KMS-11 (cell line): ENCODE measurements around the gene NAT9.
A peak's percentile ranks its signal among the peaks of the same experiment; 100 is the strongest.

Experiments
- H2AFZ ChIP-seq: fragments of 200-600 bp; sonication (generic); 2 replicates; pipeline ENCODE4 v1.6.1; 2016; ENCODE audit warnings: antibody characterized with exemption, mixed run types, low read depth
- H3K27ac ChIP-seq: fragments of 200-600 bp; sonication (generic); 2 replicates; pipeline ENCODE4 v1.6.1; 2016; ENCODE audit warnings: mild to moderate bottlenecking, mixed run types
- H3K27me3 ChIP-seq: fragments of 200-600 bp; sonication (generic); 2 replicates; pipeline ENCODE4 v1.6.1; 2017; ENCODE audit warnings: mild to moderate bottlenecking, low read depth, mixed run types, moderate library complexity; ENCODE audit not compliant: insufficient read depth
- H3K36me3 ChIP-seq: fragments of 200-600 bp; sonication (generic); 2 replicates; pipeline ENCODE4 v1.6.1; 2017; ENCODE audit warnings: mild to moderate bottlenecking, mixed run types; ENCODE audit not compliant: insufficient read depth
- H3K4me1 ChIP-seq: fragments of 200-600 bp; sonication (generic); 2 replicates; pipeline ENCODE4 v1.6.1; 2016; ENCODE audit warnings: mild to moderate bottlenecking, low read depth, mixed run types; ENCODE audit not compliant: poor library complexity, severe bottlenecking
- H3K4me2 ChIP-seq: fragments of 200-600 bp; sonication (generic); 2 replicates; pipeline ENCODE4 v1.7.0; 2016; ENCODE audit warnings: mild to moderate bottlenecking, mixed run types
- H3K4me3 ChIP-seq: fragments of 200-600 bp; sonication (generic); IDR thresholded peaks from 2 replicates; pipeline ENCODE4 v1.6.1; 2017; ENCODE audit warnings: low read depth, low read length, mixed read lengths; ENCODE audit not compliant: insufficient read depth
- H3K79me2 ChIP-seq: fragments of 200-600 bp; sonication (generic); 2 replicates; pipeline ENCODE4 v1.6.1; 2016; ENCODE audit warnings: low read depth, mixed run types; ENCODE audit not compliant: insufficient read depth
- H3K9ac ChIP-seq: fragments of 200-600 bp; sonication (generic); 2 replicates; pipeline ENCODE4 v1.6.1; 2016; ENCODE audit warnings: mild to moderate bottlenecking, mixed run types
- H4K20me1 ChIP-seq: fragments of 200-600 bp; sonication (generic); 2 replicates; pipeline ENCODE4 v1.6.1; 2016; ENCODE audit warnings: mild to moderate bottlenecking, mixed run types; ENCODE audit not compliant: insufficient read depth
- TF ChIP-seq, protein P1 (sequence below): fragments of 200-600 bp; sonication (generic); conservative IDR thresholded peaks from 2 replicates; pipeline ENCODE4 v1.6.1; 2017; ENCODE audit warnings: low read depth, mild to moderate bottlenecking, antibody characterized with exemption, low read length, moderate library complexity, mixed read lengths

The NAT9 gene

DNA sequence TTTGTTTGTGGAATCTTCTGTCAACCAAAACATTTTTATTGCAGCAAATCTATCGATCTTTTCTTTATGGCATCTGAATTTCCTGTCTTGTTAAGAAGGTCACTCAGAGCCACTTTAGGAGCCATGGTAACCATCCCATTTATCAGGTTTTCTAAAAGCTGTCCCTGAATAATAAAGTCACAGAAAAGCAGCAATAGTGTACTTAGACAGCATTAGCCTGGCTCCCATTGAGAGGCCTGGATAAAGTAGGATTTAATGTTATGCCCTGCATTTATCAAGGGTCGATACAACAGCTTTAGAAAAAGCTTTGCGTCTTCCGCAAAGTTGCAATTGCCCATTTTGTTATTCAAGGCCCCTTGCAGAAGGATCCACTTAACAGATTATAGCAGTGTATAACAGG is 53.4 kb downstream of the NAT9 start:
- TF ChIP-seq, protein P1, sequence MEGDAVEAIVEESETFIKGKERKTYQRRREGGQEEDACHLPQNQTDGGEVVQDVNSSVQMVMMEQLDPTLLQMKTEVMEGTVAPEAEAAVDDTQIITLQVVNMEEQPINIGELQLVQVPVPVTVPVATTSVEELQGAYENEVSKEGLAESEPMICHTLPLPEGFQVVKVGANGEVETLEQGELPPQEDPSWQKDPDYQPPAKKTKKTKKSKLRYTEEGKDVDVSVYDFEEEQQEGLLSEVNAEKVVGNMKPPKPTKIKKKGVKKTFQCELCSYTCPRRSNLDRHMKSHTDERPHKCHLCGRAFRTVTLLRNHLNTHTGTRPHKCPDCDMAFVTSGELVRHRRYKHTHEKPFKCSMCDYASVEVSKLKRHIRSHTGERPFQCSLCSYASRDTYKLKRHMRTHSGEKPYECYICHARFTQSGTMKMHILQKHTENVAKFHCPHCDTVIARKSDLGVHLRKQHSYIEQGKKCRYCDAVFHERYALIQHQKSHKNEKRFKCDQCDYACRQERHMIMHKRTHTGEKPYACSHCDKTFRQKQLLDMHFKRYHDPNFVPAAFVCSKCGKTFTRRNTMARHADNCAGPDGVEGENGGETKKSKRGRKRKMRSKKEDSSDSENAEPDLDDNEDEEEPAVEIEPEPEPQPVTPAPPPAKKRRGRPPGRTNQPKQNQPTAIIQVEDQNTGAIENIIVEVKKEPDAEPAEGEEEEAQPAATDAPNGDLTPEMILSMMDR, result no peak
- H3K79me2 ChIP-seq, result no peaks in the 10 kb centered on the region
- H3K27me3 ChIP-seq, result no peaks in the 10 kb centered on the region
- H3K4me1 ChIP-seq, result peaks cover 30% of the 10 kb centered on the region
- H3K36me3 ChIP-seq, result no peaks in the 10 kb centered on the region
- H3K4me3 ChIP-seq, result no peak overlapping the region
- peak overlapping the region; percentile 27; the same call in 1 of the 2 replicates for H3K27ac ChIP-seq
- H2AFZ ChIP-seq, result no peak overlapping the region
- H4K20me1 ChIP-seq, result no peaks in the 10 kb centered on the region
- H3K4me2 ChIP-seq, result peak overlapping the region; percentile 31; the same call in 1 of the 2 replicates
- no peak overlapping the region for H3K9ac ChIP-seq
